Neural cell (in vitro differentiated cells): ENCODE data around the gene NSG1. TPM values are rescaled to one million over a fixed set of nuclear protein-coding genes. Genes with fewer than 3 reads are reported as not detected.

Source experiments
- H2AFZ ChIP-seq: fragments of 200-600, 300-800 bp; sonication (generic), shearing (Covaris generic); 2 replicates; pipeline ENCODE4 v1.6.0; 2014; ENCODE audit warnings: low read depth, mild to moderate bottlenecking, antibody characterized with exemption, low read length, moderate library complexity
- H3F3A ChIP-seq: fragments of 200-600 bp; shearing (Covaris generic); 2 replicates; pipeline ENCODE4 v1.6.1; 2016; ENCODE audit warnings: mild to moderate bottlenecking, moderate library complexity, mixed read lengths, antibody characterized with exemption, low read length; ENCODE audit not compliant: insufficient read depth, poor library complexity, severe bottlenecking
- H3K27ac ChIP-seq: fragments of 200-600, 300-800 bp; sonication (generic), shearing (Covaris generic); 2 replicates; pipeline ENCODE4 v1.5.1; 2014; ENCODE audit warnings: mild to moderate bottlenecking, low read length, moderate library complexity
- H3K27me3 ChIP-seq: fragments of 300-800, 200-600 bp; sonication (generic), shearing (Covaris generic); 2 replicates; pipeline ENCODE4 v1.6.0; 2014; ENCODE audit warnings: mild to moderate bottlenecking, low read depth, low read length, moderate library complexity; ENCODE audit not compliant: insufficient read depth
- H3K36me3 ChIP-seq: fragments of 300-800, 200-600 bp; sonication (generic), shearing (Covaris generic); 2 replicates; pipeline ENCODE4 v1.5.1; 2014; ENCODE audit warnings: mild to moderate bottlenecking, antibody characterized with exemption, low read length, moderate library complexity; ENCODE audit not compliant: insufficient read depth
- H3K4me2 ChIP-seq: fragments of 300-800, 200-600 bp; sonication (generic), shearing (Covaris generic); 2 replicates; pipeline ENCODE4 v1.6.0; 2014; ENCODE audit warnings: mild to moderate bottlenecking, low read length
- H3K4me3 ChIP-seq: fragments of 300-800, 200-600 bp; sonication (generic), shearing (Covaris generic); 2 replicates; pipeline ENCODE4 v1.5.1; 2014; ENCODE audit warnings: mild to moderate bottlenecking, low read length, moderate library complexity
- H3K79me2 ChIP-seq: fragments of 200-600 bp; shearing (Covaris generic); replicated peaks from 2 replicates; pipeline ENCODE4 v1.6.0; 2014; ENCODE audit warnings: mild to moderate bottlenecking, low read length, moderate library complexity; ENCODE audit not compliant: insufficient read depth
- H3K9ac ChIP-seq: fragments of 300-800, 200-600 bp; sonication (generic), shearing (Covaris generic); 2 replicates; pipeline ENCODE4 v1.6.1; 2016; ENCODE audit warnings: mild to moderate bottlenecking, low read length, mixed read lengths
- H3K9me2 ChIP-seq: fragments of 200-600 bp; shearing (Covaris generic); 2 replicates; pipeline ENCODE4 v1.6.1; 2016; ENCODE audit warnings: mild to moderate bottlenecking, low read length, mixed read lengths; ENCODE audit not compliant: insufficient read depth
- H3K9me3 ChIP-seq: fragments of 200-600, 300-800 bp; sonication (generic), shearing (Covaris generic); 2 replicates; pipeline ENCODE4 v1.6.1; 2016; ENCODE audit warnings: mild to moderate bottlenecking, mixed run types, low read length, moderate library complexity, mixed read lengths
- H4K20me1 ChIP-seq: fragments of 200-600 bp; shearing (Covaris generic); 2 replicates; pipeline ENCODE4 v1.6.1; 2016; ENCODE audit warnings: mild to moderate bottlenecking, mixed run types; ENCODE audit not compliant: insufficient read depth
- CTCF ChIP-seq: fragments of 450-650 bp; IDR thresholded peaks from 2 replicates; pipeline ENCODE4 v1.5.1; 2014; ENCODE audit warnings: antibody characterized with exemption, mild to moderate bottlenecking, moderate library complexity; ENCODE audit not compliant: poor library complexity, severe bottlenecking
- EP300 ChIP-seq: fragments of 450-650 bp; conservative IDR thresholded peaks from 2 replicates; pipeline ENCODE4 v1.6.1; 2014; ENCODE audit warnings: antibody characterized with exemption, mild to moderate bottlenecking, moderate library complexity; ENCODE audit not compliant: poor library complexity, severe bottlenecking
- EZH2 ChIP-seq: fragments of 200-600, 300-800 bp; shearing (Covaris generic), sonication (generic); IDR thresholded peaks from 2 replicates; pipeline ENCODE4 v1.6.1; 2014; ENCODE audit warnings: antibody characterized with exemption, low read length, borderline replicate concordance, mild to moderate bottlenecking; ENCODE audit not compliant: insufficient read depth, poor library complexity, severe bottlenecking
- MXI1 ChIP-seq: fragments of 450-650 bp; conservative IDR thresholded peaks from 2 replicates; pipeline ENCODE4 v1.6.1; 2014; ENCODE audit warnings: antibody characterized with exemption, mild to moderate bottlenecking; ENCODE audit not compliant: poor library complexity, severe bottlenecking
- POLR2AphosphoS5 ChIP-seq: IDR thresholded peaks from 2 replicates; pipeline ENCODE4 v1.6.1; 2012
- RAD21 ChIP-seq: fragments of 450-650 bp; conservative IDR thresholded peaks from 2 replicates; pipeline ENCODE4 v1.6.1; 2014; ENCODE audit warnings: antibody characterized with exemption, mild to moderate bottlenecking, moderate library complexity
- REST ChIP-seq: IDR thresholded peaks from 2 replicates; pipeline ENCODE4 v1.6.1; 2012; ENCODE audit warnings: borderline replicate concordance
- SMC3 ChIP-seq: fragments of 450-650 bp; conservative IDR thresholded peaks from 2 replicates; pipeline ENCODE4 v1.6.1; 2014; ENCODE audit warnings: antibody characterized with exemption, mild to moderate bottlenecking, moderate library complexity; ENCODE audit not compliant: poor library complexity
- TAF1 ChIP-seq: IDR thresholded peaks from 2 replicates; pipeline ENCODE4 v1.6.1; 2012; ENCODE audit warnings: low read depth
- polyA plus RNA-seq: library from polyadenylated mRNA; depleted of rRNA; stranded (reverse); fragments of >200 nt; gene quantifications from 2 replicates; pipeline ENCODE4 v1.2.3, GENCODE V29; 2014

Gene NSG1
- polyA plus RNA-seq, 1 donor from 2014 or later = 921 TPM

- no peaks in the 10 kb centered on the region for H3K9me2 ChIP-seq
- H3K4me3 ChIP-seq = peak overlapping the region; percentile 97
- H3K27me3 ChIP-seq = no peaks in the 10 kb centered on the region
- H3K9ac ChIP-seq = peak overlapping the region; percentile 97
- H3K4me2 ChIP-seq = peak overlapping the region; percentile 47
- no peaks in the 10 kb centered on the region for H3K9me3 ChIP-seq
- H2AFZ ChIP-seq = peak overlapping the region; percentile 32
- H3K27ac ChIP-seq = peak overlapping the region; percentile 90
- peaks cover 21% of the 10 kb centered on the region for H3K36me3 ChIP-seq
- peaks cover 9% of the 10 kb centered on the region for H4K20me1 ChIP-seq
- TF ChIP-seq TAF1 = no peak
- TF ChIP-seq EZH2 = no peak
- TF ChIP-seq CTCF = no peak
- TF ChIP-seq EP300 = no peak
- no peak for TF ChIP-seq POLR2AphosphoS5
- TF ChIP-seq SMC3 = no peak
- TF ChIP-seq MXI1 = no peak
- TF ChIP-seq RAD21 = no peak
- TF ChIP-seq REST = no peak
- peaks cover 4% of the 10 kb centered on the region for H3F3A ChIP-seq
- H3K79me2 ChIP-seq = peaks cover 66% of the 10 kb centered on the region
Measured at GRCh38 chr4:4388311-4388790, 1.4 kb downstream of the NSG1 start.

GRCh38 chr4:4388836-4389575 is 2.1 kb downstream of the NSG1 start:
- H3K36me3 ChIP-seq = peaks cover 28% of the 10 kb centered on the region
- H3K79me2 ChIP-seq = peaks cover 66% of the 10 kb centered on the region
- H3K27ac ChIP-seq = no peak overlapping the region
- H4K20me1 ChIP-seq = peaks cover 9% of the 10 kb centered on the region
- no peak overlapping the region for H2AFZ ChIP-seq
- no peaks in the 10 kb centered on the region for H3K9me3 ChIP-seq
- peak overlapping the region; percentile 97 for H3K4me3 ChIP-seq
- peak overlapping the region; percentile 47 for H3K4me2 ChIP-seq
- peak overlapping the region; percentile 97 for H3K9ac ChIP-seq
- H3K9me2 ChIP-seq = no peaks in the 10 kb centered on the region
- H3K27me3 ChIP-seq = no peaks in the 10 kb centered on the region
- TF ChIP-seq POLR2AphosphoS5 = no peak
- TF ChIP-seq EP300 = no peak
- TF ChIP-seq RAD21 = no peak
- TF ChIP-seq CTCF = no peak
- no peak for TF ChIP-seq SMC3
- TF ChIP-seq EZH2 = no peak
- no peak for TF ChIP-seq TAF1
- TF ChIP-seq REST = no peak
- no peak for TF ChIP-seq MXI1
- peaks cover 7% of the 10 kb centered on the region for H3F3A ChIP-seq
